Cerebellar nuclear complex (tissue), 1 donor: Measurements from ENCODE around the gene RAC2.

Experiments used
- DNase-seq, 2 experiments: peaks; one replicate each; lab custom pipeline; 2025; lab: John Stamatoyannopoulos, UW

The RAC2 gene

GRCh38 chr22:37275622-37276021 lies 31.6 kb upstream of the RAC2 start:
- DNase-seq = no peak

DNA sequence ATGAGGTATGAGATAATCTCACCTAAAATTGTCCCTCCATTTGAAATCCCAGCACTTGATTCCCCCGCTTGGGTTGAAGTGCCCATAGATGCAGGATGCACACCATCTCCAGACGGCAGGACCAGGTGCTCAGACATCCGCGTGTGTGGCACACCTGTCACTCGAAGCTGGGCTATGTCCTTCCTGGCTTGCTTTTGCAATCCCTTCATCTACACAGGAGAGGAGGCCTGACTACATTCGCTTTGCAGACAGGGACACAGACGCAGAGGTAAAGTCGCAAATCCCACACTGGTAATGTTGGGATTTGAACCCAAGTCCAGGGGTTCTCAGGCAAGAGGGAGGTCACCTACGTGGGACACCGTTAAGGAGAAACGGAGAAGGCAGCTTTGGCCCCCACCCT lies 31.1 kb upstream of the RAC2 start:
- DNase-seq = no peak

GRCh38 chr22:37274380-37274862 lies 30.4 kb upstream of the RAC2 start:
- no peak for DNase-seq

GRCh38 chr22:37273846-37274225 lies 29.8 kb upstream of the RAC2 start:
- DNase-seq = no peak

DNA sequence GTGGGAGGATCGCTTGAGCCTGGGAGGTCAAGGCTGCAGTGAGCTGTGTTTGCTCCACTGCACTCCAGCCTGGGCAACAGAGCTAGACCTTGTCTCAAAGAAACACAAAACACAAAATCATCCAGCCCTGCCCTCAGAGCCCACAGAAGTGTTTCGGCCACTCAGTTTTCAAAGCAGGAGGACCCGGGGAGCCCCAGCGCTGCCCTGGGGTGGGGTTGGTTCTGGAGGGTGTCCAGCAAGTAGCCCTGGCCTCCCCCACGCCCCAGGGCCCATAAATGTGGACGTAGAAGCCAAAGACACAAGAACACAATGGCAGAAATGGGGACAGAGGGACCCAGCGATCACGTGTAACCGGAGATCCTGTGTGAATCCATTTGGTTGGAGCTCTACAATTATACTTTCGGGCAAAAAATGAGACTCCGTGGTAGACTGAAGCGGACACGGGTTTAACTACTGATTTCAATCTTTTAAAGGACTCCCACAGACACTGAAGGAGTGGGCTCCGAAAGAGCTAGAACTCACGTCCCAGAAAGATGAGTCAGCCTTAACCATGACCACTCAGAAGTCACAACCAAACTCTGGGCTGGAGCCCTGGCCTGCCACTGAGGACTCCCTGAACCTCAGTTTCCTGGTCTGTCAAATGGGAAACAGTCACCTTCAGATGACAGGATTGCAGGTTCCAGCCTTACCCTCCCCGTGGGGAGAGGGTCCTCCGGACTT lies 29.2 kb upstream of the RAC2 start:
- no peak for DNase-seq

DNA sequence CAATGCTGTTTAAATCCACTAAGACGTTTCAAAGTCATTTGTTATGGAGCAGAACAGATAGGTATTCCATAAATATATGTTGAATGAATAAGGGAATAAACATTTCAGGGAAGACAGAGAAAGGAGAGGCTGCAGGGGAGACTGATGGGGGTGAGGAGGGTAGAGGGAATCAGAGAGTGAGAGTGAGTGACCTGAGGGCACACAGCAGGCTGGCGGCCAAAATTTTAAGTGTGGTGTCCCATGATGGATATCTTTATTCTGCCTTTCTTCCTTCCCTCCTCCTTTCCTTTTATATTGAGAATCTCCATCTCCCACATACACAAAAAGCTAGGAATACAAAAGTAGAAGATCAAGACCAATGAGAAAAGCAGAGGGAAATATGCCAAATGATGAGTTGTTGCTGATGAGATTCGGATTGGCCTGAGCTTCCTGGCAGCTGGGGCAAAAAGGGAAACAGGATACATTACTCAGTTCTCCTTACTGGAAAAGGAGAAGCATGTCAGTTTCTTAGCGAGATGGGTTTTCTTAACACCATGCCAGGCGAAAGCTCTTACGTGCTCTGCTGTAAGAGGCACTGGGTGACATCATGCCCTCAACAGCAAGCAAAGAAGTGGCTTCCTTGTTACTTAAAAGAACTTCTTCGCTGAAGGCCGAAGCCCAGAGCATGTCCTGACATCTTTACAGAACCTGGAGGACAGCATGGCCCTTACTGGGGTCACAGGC lies 27.0 kb upstream of the RAC2 start:
- DNase-seq = no peak

DNA sequence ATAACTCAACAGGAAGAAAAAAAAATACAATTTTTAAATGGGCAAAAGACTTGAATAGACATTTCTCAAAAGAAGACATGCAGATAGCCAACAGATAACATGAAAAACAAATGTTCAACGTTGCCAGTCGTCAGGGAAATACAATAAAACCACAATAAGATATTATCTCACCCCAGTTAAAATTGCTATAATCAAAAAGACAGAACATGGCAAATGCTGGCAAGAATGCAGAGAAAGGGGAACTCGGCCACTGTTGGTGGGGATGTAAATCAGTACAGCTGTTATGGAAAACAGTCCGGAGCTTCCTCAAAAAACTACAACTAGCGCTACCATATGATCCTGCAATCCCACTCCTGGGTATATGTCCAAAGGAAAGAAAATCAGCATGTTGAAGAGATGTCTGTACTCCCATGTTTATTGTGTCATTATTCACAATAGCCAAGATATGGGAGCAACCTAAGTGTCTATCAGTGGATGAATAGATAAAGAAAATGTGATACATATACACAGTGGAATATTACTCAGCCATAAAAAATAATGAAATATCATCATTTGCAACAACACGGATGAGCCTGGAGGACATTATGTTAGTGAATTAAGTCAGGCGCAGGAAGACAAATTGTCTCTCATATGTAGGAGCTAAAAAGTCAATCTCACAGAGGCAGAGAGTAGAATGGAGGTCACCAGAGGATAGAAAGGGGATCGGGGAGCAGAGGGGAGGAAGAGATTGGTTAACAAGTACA lies 26.0 kb upstream of the RAC2 start:
- DNase-seq = no peak

- DNase-seq = no peak
Observed at GRCh38 chr22:37267661-37268413, 23.8 kb upstream of the RAC2 start.

GRCh38 chr22:37267135-37267587 lies 23.1 kb upstream of the RAC2 start:
- no peak for DNase-seq

- no peak for DNase-seq
Observed at GRCh38 chr22:37266581-37267134, 22.6 kb upstream of the RAC2 start.

DNA sequence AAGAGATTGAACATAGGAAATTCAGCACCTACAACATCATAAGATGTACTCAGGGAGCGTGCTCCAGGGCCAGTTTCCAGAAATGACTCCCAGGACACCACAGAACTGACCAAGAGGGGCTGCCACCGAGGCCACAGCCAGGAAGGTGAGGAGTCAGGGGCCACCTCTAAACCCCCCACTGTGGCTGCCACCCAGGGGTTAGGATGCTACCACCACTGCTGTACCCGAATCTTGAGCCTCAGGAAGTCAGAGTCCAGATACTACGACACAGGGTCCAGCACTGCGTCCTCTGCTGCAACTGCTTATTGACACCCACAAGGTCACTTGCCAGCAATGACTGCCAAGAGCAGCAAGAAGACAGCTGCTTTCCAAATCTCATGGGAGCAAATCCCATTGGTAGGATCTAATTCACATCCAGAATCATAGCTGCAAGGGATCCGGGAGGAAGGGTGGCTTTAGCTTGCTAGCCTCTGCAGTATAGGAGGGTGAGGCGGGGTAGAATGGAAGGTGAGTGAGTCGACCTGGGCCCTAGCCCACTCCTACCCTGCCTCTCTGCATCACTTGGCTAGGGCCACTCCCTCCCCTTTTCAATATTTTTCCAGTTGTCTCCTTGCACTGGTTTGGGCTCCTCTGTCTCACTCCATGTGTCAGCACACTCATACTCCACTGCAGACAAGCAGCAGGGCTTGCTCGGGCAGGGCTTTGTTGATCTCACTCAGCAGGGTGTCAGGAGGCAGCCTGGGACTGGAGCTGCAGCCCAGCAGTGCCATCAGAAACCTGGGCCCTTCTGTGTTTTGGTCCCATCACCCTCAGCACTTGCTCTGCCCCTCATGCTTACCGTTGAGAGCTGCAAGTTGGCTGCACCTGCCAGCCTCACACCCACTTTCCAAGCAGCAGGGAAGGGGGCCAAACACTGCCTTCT lies 20.2 kb upstream of the RAC2 start:
- DNase-seq = no peak

GRCh38 chr22:37262346-37262745 lies 18.3 kb upstream of the RAC2 start:
- no peak for DNase-seq

DNA sequence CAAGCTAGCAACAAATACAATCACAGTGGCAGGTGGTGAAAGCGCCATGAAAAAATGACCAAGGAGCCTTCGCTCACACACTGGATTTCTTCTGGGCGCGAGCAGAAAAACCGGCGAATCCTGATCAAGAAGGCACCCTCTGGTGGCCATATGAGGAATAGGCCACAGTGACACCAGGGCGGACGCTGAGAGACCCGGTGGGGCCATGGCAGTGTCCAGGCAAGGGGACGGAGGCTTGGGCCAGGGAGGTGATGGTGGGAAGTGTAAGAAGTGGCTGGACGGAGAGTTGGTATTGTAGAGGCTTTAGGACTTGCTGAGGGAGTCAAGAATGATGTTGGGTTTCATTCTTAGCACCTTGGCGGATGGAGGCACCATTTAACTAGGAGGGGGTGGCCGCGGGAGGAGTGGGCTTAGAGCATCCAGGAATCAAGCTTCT lies 16.9 kb upstream of the RAC2 start:
- DNase-seq = no peak

GRCh38 chr22:37260155-37260795 lies 16.2 kb upstream of the RAC2 start:
- DNase-seq = no peak

DNA sequence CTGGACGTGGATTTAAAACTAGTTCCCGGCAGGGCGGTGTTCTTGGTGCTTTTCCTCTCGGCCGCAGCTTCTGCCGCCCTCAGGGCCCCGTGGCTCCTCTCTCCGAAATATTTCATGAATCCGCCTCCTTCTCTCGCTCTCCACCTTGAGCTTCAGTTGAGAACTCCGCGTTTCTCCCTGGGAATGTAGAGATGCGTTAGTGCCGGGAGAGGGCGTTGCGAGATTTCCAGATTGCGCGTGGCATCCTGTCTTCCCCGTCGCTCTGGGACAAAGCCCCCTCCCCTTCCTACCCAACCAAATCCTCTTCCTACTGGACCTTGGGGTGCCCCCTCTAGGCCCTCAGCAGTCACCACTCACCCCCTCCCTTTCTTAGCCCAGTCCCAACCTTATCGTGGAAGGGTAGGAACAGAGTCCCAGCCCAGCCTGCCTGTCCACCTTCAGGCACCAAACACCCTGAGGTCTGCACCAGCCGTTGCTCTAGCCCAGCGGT lies 15.5 kb upstream of the RAC2 start:
- no peak for DNase-seq

GRCh38 chr22:37258753-37259401 lies 14.8 kb upstream of the RAC2 start:
- no peak for DNase-seq

- no peak for DNase-seq
Observed at GRCh38 chr22:37258005-37258752, 14.1 kb upstream of the RAC2 start.

DNA sequence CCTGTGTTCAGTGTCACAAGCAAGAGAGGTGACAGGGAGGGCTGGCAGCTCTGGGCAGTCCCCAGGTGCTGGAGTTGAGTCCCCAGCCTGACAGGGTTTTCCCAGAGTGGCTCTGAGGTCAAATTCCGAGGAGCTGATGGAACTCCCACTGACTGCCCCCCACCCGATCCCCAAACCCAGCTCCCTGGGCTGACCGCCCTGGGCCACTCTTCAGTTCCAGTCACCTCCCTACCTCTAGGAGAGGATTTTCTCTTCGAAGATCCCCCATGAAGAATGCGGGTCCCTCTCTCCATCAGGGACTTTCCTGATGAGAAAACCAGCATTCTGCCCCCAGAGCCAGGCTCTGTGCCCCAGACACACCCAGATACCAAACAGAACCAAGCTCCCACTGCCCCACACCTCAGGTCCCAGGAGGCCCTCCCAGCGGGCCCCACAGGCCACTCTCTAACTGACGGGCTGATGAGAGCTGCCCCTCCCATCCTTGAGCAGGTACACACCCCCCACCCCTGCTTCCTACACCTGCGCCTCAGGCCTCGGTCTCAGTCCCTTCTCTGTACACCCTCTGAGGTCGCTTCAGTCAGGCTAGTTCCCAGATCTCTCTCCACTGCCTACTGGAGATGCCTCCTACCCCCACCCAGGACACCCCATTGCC lies 12.1 kb upstream of the RAC2 start:
- no peak for DNase-seq
